Prostate gland (tissue), 2 donors: ENCODE data around the gene TMEM272.
"Not testable (repeated sequence)": the region's sequence is repeated elsewhere in the genome, so short reads cannot be mapped to it uniquely, and the experiment has no call there.

ENCODE experiments used
- CTCF ChIP-seq, 4 experiments: fragments of 200-600 bp in 2 of 4; fragments of 450-650 bp in 2 of 4; sonication (generic) in 2 of 4; IDR thresholded peaks; 1 replicate in 3 of 4; 2 replicates in 1 of 4; pipeline ENCODE4 v1.5.1; 2016 to 2019; ENCODE audit warnings: antibody characterized with exemption in 4 of 4, mild to moderate bottlenecking in 2 of 4, moderate library complexity in 2 of 4
- POLR2A ChIP-seq: fragments of 450-650 bp; IDR thresholded peaks from one replicate; pipeline ENCODE4 v1.6.1; 2016; ENCODE audit warnings: antibody characterized with exemption, mild to moderate bottlenecking

- TF ChIP-seq CTCF (IDR thresholded peaks at IDR 0.05); POLR2A: not testable (repeated sequence)
These were observed 20.3 kb downstream of the TMEM272 start for GRCh38 chr13:51824712-51825111.
